OCI-LY1 (cell line): ENCODE measurements around the gene CALHM1.

Experiments
- H2AFZ ChIP-seq: fragments of 200-600 bp; sonication (generic), shearing (Covaris generic); 2 replicates; pipeline ENCODE4 v1.6.0; 2014; ENCODE audit warnings: antibody characterized with exemption, mild to moderate bottlenecking, low read length
- H3F3A ChIP-seq: fragments of 200-600 bp; sonication (generic), shearing (Covaris generic); 2 replicates; pipeline ENCODE4 v1.6.0; 2014; ENCODE audit warnings: mild to moderate bottlenecking, antibody characterized with exemption, low read length, moderate library complexity; ENCODE audit not compliant: insufficient read depth
- H3K27ac ChIP-seq: fragments of 200-600 bp; sonication (generic); 2 replicates; pipeline ENCODE4 v1.5.1; 2014; ENCODE audit warnings: low read length, mixed run types, mild to moderate bottlenecking, low read depth; ENCODE audit not compliant: poor library complexity, severe bottlenecking
- H3K27me3 ChIP-seq: fragments of 200-600 bp; sonication (generic); 2 replicates; pipeline ENCODE4 v1.6.0; 2014; ENCODE audit warnings: antibody characterized with exemption, mild to moderate bottlenecking, low read length, moderate library complexity; ENCODE audit not compliant: insufficient read depth
- H3K36me3 ChIP-seq: fragments of 200-600 bp; sonication (generic); 2 replicates; pipeline ENCODE4 v1.6.1; 2014; ENCODE audit warnings: mild to moderate bottlenecking, antibody characterized with exemption, low read length, moderate library complexity, mixed read lengths; ENCODE audit not compliant: insufficient read depth
- H3K4me1 ChIP-seq: fragments of 200-600 bp; sonication (generic); 2 replicates; pipeline ENCODE4 v1.5.1; 2014; ENCODE audit warnings: mild to moderate bottlenecking, low read length, moderate library complexity; ENCODE audit not compliant: insufficient read depth, severe bottlenecking
- H3K4me2 ChIP-seq: fragments of 200-600 bp; sonication (generic), shearing (Covaris generic); 2 replicates; pipeline ENCODE4 v1.6.1; 2014; ENCODE audit warnings: low read length
- H3K4me3 ChIP-seq: fragments of 200-600 bp; sonication (generic); 2 replicates; pipeline ENCODE4 v1.5.1; 2014; ENCODE audit warnings: low read length, low read depth, mild to moderate bottlenecking, mixed read lengths; ENCODE audit not compliant: poor library complexity, severe bottlenecking
- H3K79me2 ChIP-seq: fragments of 200-600 bp; shearing (Covaris generic); 2 replicates; pipeline ENCODE4 v1.6.1; 2016; ENCODE audit warnings: mixed run types, low read length, mixed read lengths; ENCODE audit not compliant: insufficient read depth
- H3K9ac ChIP-seq: fragments of 200-600 bp; sonication (generic), shearing (Covaris generic); 2 replicates; pipeline ENCODE4 v1.6.1; 2014; ENCODE audit warnings: mild to moderate bottlenecking, low read length, mixed read lengths
- H3K9me2 ChIP-seq: fragments of 200-600 bp; sonication (generic), shearing (Covaris generic); 2 replicates; pipeline ENCODE4 v1.6.1; 2014; ENCODE audit warnings: low read depth, mild to moderate bottlenecking, low read length, mixed read lengths
- H3K9me3 ChIP-seq: fragments of 200-600 bp; shearing (Covaris generic); 2 replicates; pipeline ENCODE4 v1.6.1; 2014; ENCODE audit warnings: low read length, mixed read lengths
- H4K20me1 ChIP-seq: fragments of 200-600 bp; sonication (generic), shearing (Covaris generic); 2 replicates; pipeline ENCODE4 v1.6.0; 2016; ENCODE audit warnings: mild to moderate bottlenecking, low read length; ENCODE audit not compliant: insufficient read depth
- CTCF ChIP-seq: fragments of 200-600 bp; sonication (generic), shearing (Covaris generic); IDR thresholded peaks from 2 replicates; pipeline ENCODE4 v1.5.1; 2017; ENCODE audit warnings: mild to moderate bottlenecking, antibody characterized with exemption, low read length, moderate library complexity, mixed read lengths
- EZH2 ChIP-seq: fragments of 200-600 bp; sonication (generic), shearing (Covaris generic); IDR thresholded peaks from 2 replicates; pipeline ENCODE4 v1.8.0; 2017; ENCODE audit warnings: borderline replicate concordance, mixed run types, mild to moderate bottlenecking, antibody characterized with exemption, low read length, moderate library complexity, mixed read lengths

CALHM1 gene

GRCh38 chr10:103444478-103444877 is 14.2 kb downstream of the CALHM1 start:
- Histone ChIP-seq H3K9me3 (no peaks in the 10 kb centered on the region), H3K27me3 (no peaks in the 10 kb centered on the region), H3K4me1 (no peaks in the 10 kb centered on the region), H2AFZ (no peak overlapping the region), H3F3A (no peaks in the 10 kb centered on the region), H3K9ac (no peak overlapping the region), H3K27ac (no peak overlapping the region), H4K20me1 (no peaks in the 10 kb centered on the region), H3K79me2 (no peaks in the 10 kb centered on the region), H3K9me2 (no peaks in the 10 kb centered on the region), H3K4me3 (no peak overlapping the region), H3K36me3 (peaks cover 91% of the 10 kb centered on the region), H3K4me2 (no peak overlapping the region)
- no peak for TF ChIP-seq CTCF
- TF ChIP-seq EZH2 = no peak

GRCh38 chr10:103443475-103444185 is 15.1 kb downstream of the CALHM1 start:
- Histone ChIP-seq H3K9me3 (no peaks in the 10 kb centered on the region), H3K9me2 (no peaks in the 10 kb centered on the region), H3K4me2 (no peak overlapping the region), H3F3A (no peaks in the 10 kb centered on the region), H3K36me3 (peaks cover 90% of the 10 kb centered on the region), H3K9ac (no peak overlapping the region), H3K79me2 (no peaks in the 10 kb centered on the region), H3K27ac (no peak overlapping the region), H2AFZ (no peak overlapping the region), H4K20me1 (no peaks in the 10 kb centered on the region), H3K4me1 (no peaks in the 10 kb centered on the region), H3K4me3 (no peak overlapping the region), H3K27me3 (no peaks in the 10 kb centered on the region)
- TF ChIP-seq CTCF (no peak), EZH2 (no peak)

GRCh38 chr10:103442031-103442461 is 16.7 kb downstream of the CALHM1 start:
- H3K4me3 ChIP-seq = no peak overlapping the region
- no peak overlapping the region for H3K9ac ChIP-seq
- no peaks in the 10 kb centered on the region for H3K9me3 ChIP-seq
- peaks cover 95% of the 10 kb centered on the region for H3K36me3 ChIP-seq
- H3F3A ChIP-seq = no peaks in the 10 kb centered on the region
- H4K20me1 ChIP-seq = no peaks in the 10 kb centered on the region
- no peaks in the 10 kb centered on the region for H3K4me1 ChIP-seq
- TF ChIP-seq CTCF (no peak), EZH2 (no peak)
- no peaks in the 10 kb centered on the region for H3K9me2 ChIP-seq
- H3K27ac ChIP-seq = no peak overlapping the region
- no peaks in the 10 kb centered on the region for H3K79me2 ChIP-seq
- H3K4me2 ChIP-seq = no peak overlapping the region
- H2AFZ ChIP-seq = no peak overlapping the region
- no peaks in the 10 kb centered on the region for H3K27me3 ChIP-seq
